IMR-90 (cell line): ENCODE results near the gene CKB. TPM values are rescaled to one million over a fixed set of nuclear protein-coding genes. Genes with fewer than 3 reads are reported as not detected.

Source experiments
- ATAC-seq: fragments of 200-7000 bp; cut with Tn5 transposase; 2 replicates; pipeline ENCODE4 v1.9.1; 2020; ENCODE audit warnings: low read depth, mild to moderate bottlenecking, moderate library complexity
- BruUV-seq: library from RNA; stranded (reverse); fragments of 400-500 nt; replicated peaks from 2 replicates; lab custom pipeline; 2021; lab: Mats Ljungman, UMichigan
- CTCF ChIA-PET: fragments of 300-600 bp; formaldehyde crosslinking; extraction: SDS; loops from one replicate; lab custom pipeline; 2021; ENCODE audit warnings: antibody characterized with exemption; lab: Yijun Ruan, JAX
- POLR2A ChIA-PET: fragments of 300-600 bp; sonication (Branson Sonifier 250); formaldehyde crosslinking; loops from one replicate; lab custom pipeline; 2022; ENCODE audit warnings: antibody characterized with exemption; ENCODE audit not compliant: unreplicated experiment; lab: Charles Lee
- DNase-seq: peaks from one replicate; pipeline ENCODE4 v3.0.0; 2013
- H2AFZ ChIP-seq: replicated peaks from 2 replicates; pipeline ENCODE3; 2013; ENCODE audit warnings: low read length, mild to moderate bottlenecking; ENCODE audit not compliant: poor library complexity
- H2AK5ac ChIP-seq: 2 replicates; pipeline ENCODE4 v1.6.1; 2013; ENCODE audit warnings: low read depth, low read length, inconsistent platforms
- H2AK9ac ChIP-seq: replicated peaks from 2 replicates; pipeline ENCODE3; 2013; ENCODE audit warnings: mild to moderate bottlenecking, low read depth, low read length, moderate library complexity; ENCODE audit not compliant: poor library complexity
- H2BK120ac ChIP-seq: 2 replicates; pipeline ENCODE4 v1.6.1; 2013; ENCODE audit warnings: low read depth, low read length, inconsistent platforms
- H2BK15ac ChIP-seq: 3 replicates; pipeline ENCODE4 v1.6.1; 2013; ENCODE audit warnings: low read depth, low read length, inconsistent platforms
- H2BK20ac ChIP-seq: 2 replicates; pipeline ENCODE4 v1.6.1; 2013; ENCODE audit warnings: low read depth, mild to moderate bottlenecking, inconsistent platforms, low read length, moderate library complexity
- H2BK5ac ChIP-seq: 2 replicates; pipeline ENCODE4 v1.6.1; 2013; ENCODE audit warnings: mild to moderate bottlenecking, low read depth, low read length, inconsistent platforms; ENCODE audit not compliant: poor library complexity, severe bottlenecking
- H3K14ac ChIP-seq: replicated peaks from 2 replicates; pipeline ENCODE4 v1.6.1; 2013; ENCODE audit warnings: low read depth, low read length, inconsistent platforms
- H3K18ac ChIP-seq: 2 replicates; pipeline ENCODE4 v1.6.1; 2013; ENCODE audit warnings: low read depth, low read length, control low read depth
- H3K23ac ChIP-seq: 2 replicates; pipeline ENCODE4 v1.6.1; 2013; ENCODE audit warnings: low read depth, low read length, inconsistent platforms
- H3K27ac ChIP-seq: 2 replicates; pipeline ENCODE4 v1.5.1; 2013; ENCODE audit warnings: mild to moderate bottlenecking, control low read depth, low read length; ENCODE audit not compliant: insufficient read depth
- H3K27me3 ChIP-seq: 2 replicates; pipeline ENCODE4 v1.6.1; 2013; ENCODE audit warnings: low read length; ENCODE audit not compliant: control insufficient read depth, insufficient read depth
- H3K36me3 ChIP-seq: 2 replicates; pipeline ENCODE4 v1.6.1; 2013; ENCODE audit warnings: low read length, mixed read lengths; ENCODE audit not compliant: control insufficient read depth, insufficient read depth
- H3K4ac ChIP-seq: 2 replicates; pipeline ENCODE4 v1.6.1; 2013; ENCODE audit warnings: low read depth, low read length, inconsistent platforms
- H3K4me1 ChIP-seq: 2 replicates; pipeline ENCODE4 v1.6.1; 2013; ENCODE audit warnings: low read length, mixed read lengths; ENCODE audit not compliant: control insufficient read depth, insufficient read depth
- H3K4me2 ChIP-seq: 2 replicates; pipeline ENCODE4 v1.6.1; 2013; ENCODE audit warnings: low read depth, mild to moderate bottlenecking, control low read depth, low read length, moderate library complexity
- H3K4me3 ChIP-seq: 2 replicates; pipeline ENCODE4 v1.5.1; 2013; ENCODE audit warnings: low read depth, mild to moderate bottlenecking, control low read depth, low read length, moderate library complexity; ENCODE audit not compliant: insufficient read depth
- H3K56ac ChIP-seq: 2 replicates; pipeline ENCODE4 v1.6.1; 2013; ENCODE audit warnings: low read length, inconsistent platforms; ENCODE audit not compliant: insufficient read depth; ENCODE audit errors: extremely low read depth
- H3K79me1 ChIP-seq, 2 experiments: 2 replicates each; pipeline ENCODE4 v1.6.1; 2013; ENCODE audit warnings: low read length in 2 of 2, inconsistent platforms in 1 of 2, low read depth in 1 of 2
- H3K9ac ChIP-seq: 2 replicates; pipeline ENCODE4 v1.6.1; 2013; ENCODE audit warnings: low read depth, low read length, control low read depth
- H3K9me1 ChIP-seq: 2 replicates; pipeline ENCODE4 v1.6.1; 2013; ENCODE audit warnings: low read length, inconsistent platforms; ENCODE audit not compliant: insufficient read depth
- H3K9me3 ChIP-seq: 2 replicates; pipeline ENCODE4 v1.6.1; 2013; ENCODE audit warnings: low read length; ENCODE audit not compliant: control insufficient read depth, insufficient read depth
- H4K20me1 ChIP-seq: 2 replicates; pipeline ENCODE4 v1.6.1; 2013; ENCODE audit warnings: low read length, inconsistent platforms; ENCODE audit not compliant: insufficient read depth
- H4K5ac ChIP-seq: 2 replicates; pipeline ENCODE4 v1.6.1; 2013; ENCODE audit warnings: mild to moderate bottlenecking, low read depth, low read length, control low read depth
- H4K8ac ChIP-seq, 2 experiments: 2 replicates each; pipeline ENCODE4 v1.6.1; 2013; ENCODE audit warnings: low read depth in 2 of 2, low read length in 2 of 2, control low read depth in 1 of 2, inconsistent platforms in 1 of 2
- H4K91ac ChIP-seq: 2 replicates; pipeline ENCODE4 v1.6.1; 2013; ENCODE audit warnings: low read depth, low read length, inconsistent platforms; ENCODE audit not compliant: insufficient read depth
- BHLHE40 ChIP-seq: fragments of 150-350 bp; IDR thresholded peaks from 2 replicates; pipeline ENCODE4 v1.6.1; 2016; ENCODE audit warnings: mild to moderate bottlenecking, low read depth, low read length
- CEBPB ChIP-seq: IDR thresholded peaks from 2 replicates; pipeline ENCODE4 v1.6.1; 2012; ENCODE audit warnings: low read depth, low read length, improper control_type of control experiment
- CHD1 ChIP-seq: IDR thresholded peaks from 2 replicates; pipeline ENCODE4 v1.6.1; 2012; ENCODE audit warnings: low read depth, low read length, improper control_type of control experiment
- CTCF ChIP-seq: conservative IDR thresholded peaks from 2 replicates; pipeline ENCODE4 v1.5.1; 2012; ENCODE audit warnings: mild to moderate bottlenecking, low read depth, low read length, improper control_type of control experiment
- ELK1 ChIP-seq: fragments of 150-350 bp; IDR thresholded peaks from 2 replicates; pipeline ENCODE4 v1.6.1; 2016; ENCODE audit warnings: low read depth, mild to moderate bottlenecking, low read length, moderate library complexity, borderline replicate concordance
- MAFK ChIP-seq: IDR thresholded peaks from 2 replicates; pipeline ENCODE4 v1.6.1; 2012; ENCODE audit warnings: low read depth, low read length, improper control_type of control experiment
- POLR2A ChIP-seq: IDR thresholded peaks from 2 replicates; pipeline ENCODE4 v1.6.1; 2012; ENCODE audit warnings: mild to moderate bottlenecking, low read depth, low read length
- RAD21 ChIP-seq: IDR thresholded peaks from 2 replicates; pipeline ENCODE4 v1.6.1; 2012; ENCODE audit warnings: low read length, improper control_type of control experiment
- RCOR1 ChIP-seq: IDR thresholded peaks from 2 replicates; pipeline ENCODE4 v1.6.1; 2012; ENCODE audit warnings: mild to moderate bottlenecking, low read length, improper control_type of control experiment; ENCODE audit not compliant: insufficient replicate concordance
- RFX5 ChIP-seq: IDR thresholded peaks from 2 replicates; pipeline ENCODE4 v1.8.0; 2012; ENCODE audit warnings: low read depth, mild to moderate bottlenecking, low read length, moderate library complexity
- SMC3 ChIP-seq: fragments of 150-350 bp; IDR thresholded peaks from 2 replicates; pipeline ENCODE4 v1.6.1; 2016; ENCODE audit warnings: low read depth, mild to moderate bottlenecking, antibody characterized with exemption, low read length, moderate library complexity
- WGBS, 2 experiments: methylation state at CpG; one replicate each; pipeline versions ENCODE4 v1.1.5 to v1.1.7; 2013; ENCODE audit warnings: missing lambda C conversion rate in 2 of 2; ENCODE audit not compliant: insufficient read length in 1 of 2; ENCODE audit errors: extremely low coverage in 2 of 2; 5-methylcytosine and 5-hydroxymethylcytosine counted together
- dilution Hi-C: fragments of 300-500 bp; cut with HindIII; formaldehyde crosslinking; loops from one replicate; pipeline ENCODE4 v1.14.3; 2018; ENCODE audit warnings: low sequenced_read_pairs; ENCODE audit not compliant: unreplicated experiment
- in situ Hi-C: fragments of 300-500 bp; cut with MboI; formaldehyde crosslinking; loops from 3 replicates; pipeline ENCODE4 v1.14.3; 2019; ENCODE audit warnings: low sequenced_read_pairs, inconsistent platforms, mixed read lengths
- intact Hi-C: fragments of 100-400 bp; cut with micrococcal nuclease; formaldehyde crosslinking; loops from 2 replicates; pipeline ENCODE4 v1.10.0; 2022
- polyA plus RNA-seq, 3 experiments: library from polyadenylated mRNA; depleted of rRNA; stranded (reverse); fragments of >200 nt; gene quantifications; 2 replicates each; pipeline ENCODE4 v1.2.3, GENCODE V29; 2012; ENCODE audit warnings: low replicate concordance in 1 of 3
- total RNA-seq: library from RNA; depleted of rRNA; stranded (reverse); fragments of >200 nt; gene quantifications from 2 replicates; pipeline ENCODE4 v1.2.3, GENCODE V29; 2012
- TF ChIP-seq, protein P1 (sequence below): fragments of 150-350 bp; IDR thresholded peaks from 2 replicates; pipeline ENCODE4 v1.6.1; 2017; ENCODE audit warnings: mild to moderate bottlenecking, antibody characterized with exemption, low read length, low read depth

CKB gene
- total and polyA plus RNA-seq, 2 of the 4 experiments (the other 2 are of a cell fraction), result 17.7 to 82.6 TPM

- TF ChIP-seq BHLHE40 (no peak), RCOR1 (no peak)
Observed at GRCh38 chr14:103562429-103563225, 40.0 kb upstream of the CKB start, which contains the start of the genes BAG5 and COA8 (continued).

GRCh38 chr14:103562179-103562428 is 39.5 kb upstream of the CKB start:
- BruUV-seq, result no TSS peak
- Histone ChIP-seq H3K9me1 (peaks cover 3% of the 10 kb centered on the region; the same call in 1 of the 2 replicates), H4K20me1 (peaks cover 57% of the 10 kb centered on the region), H3K79me1 (peaks cover 22 to 67% of the 10 kb centered on the region in 2 experiments), H3K23ac (peak overlapping the region; percentile 56), H2AK9ac (peak overlapping the region; percentile 80), H3K27ac (peak overlapping the region; percentile 81), H3K56ac (peak overlapping the region; percentile 57), H4K91ac (peak overlapping the region; percentile 63; the same call in 1 of the 2 replicates), H3K27me3 (no peaks in the 10 kb centered on the region), H2BK15ac (no peak overlapping the region), H2BK5ac (peak overlapping the region; percentile 89), H3K18ac (no peak overlapping the region), H4K8ac (peak overlapping the region; percentile 46 to 76; a peak in 2 of 4 replicates), H2AK5ac (peak overlapping the region; percentile 89), H3K4me2 (peak overlapping the region; percentile 79), H3K4ac (peak overlapping the region; percentile 80), H3K4me3 (peak overlapping the region; percentile 85), H3K14ac (peak overlapping the region; percentile 69), H3K9me3 (no peaks in the 10 kb centered on the region), H2AFZ (peak overlapping the region; percentile 95), H4K5ac (no peak overlapping the region; the same call in 1 of the 2 replicates), H2BK120ac (no peak overlapping the region), H3K9ac (peak overlapping the region; percentile 85), H3K4me1 (peaks cover 17% of the 10 kb centered on the region), H2BK20ac (no peak overlapping the region), H3K36me3 (peaks cover 15% of the 10 kb centered on the region)
- ChIA-PET POLR2A (no interaction called here), CTCF (no interaction called here)
- in situ Hi-C loops, result no loop called here
- DNase-seq (peak; percentile 23), ATAC-seq (no peak)
- intact Hi-C loops, result loop anchor here (2.0 kb wide), 1 partner anchor 33 kb away; no protein-coding TSS in a partner anchor
- WGBS, 2 experiments, result 0% methylated on average over 4 of the region's 25 CpGs; no CpG with 5 or more reads in 1 of the 2 experiments
- dilution Hi-C loops, result no loop called here
- TF ChIP-seq MAFK (no peak), CHD1 (no peak), RFX5 (no peak), CEBPB (no peak), SMC3 (no peak), RAD21 (no peak), RCOR1 (no peak), CTCF (no peak), BHLHE40 (no peak), ELK1 (no peak), POLR2A (no peak)
- TF ChIP-seq, protein P1, sequence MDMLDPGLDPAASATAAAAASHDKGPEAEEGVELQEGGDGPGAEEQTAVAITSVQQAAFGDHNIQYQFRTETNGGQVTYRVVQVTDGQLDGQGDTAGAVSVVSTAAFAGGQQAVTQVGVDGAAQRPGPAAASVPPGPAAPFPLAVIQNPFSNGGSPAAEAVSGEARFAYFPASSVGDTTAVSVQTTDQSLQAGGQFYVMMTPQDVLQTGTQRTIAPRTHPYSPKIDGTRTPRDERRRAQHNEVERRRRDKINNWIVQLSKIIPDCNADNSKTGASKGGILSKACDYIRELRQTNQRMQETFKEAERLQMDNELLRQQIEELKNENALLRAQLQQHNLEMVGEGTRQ, result no peak
